CD4-positive, alpha-beta T cell treated with Interferon gamma for 1 hour (primary cell): ENCODE measurements around the gene GRIN2A.

ENCODE experiments used
- DNase-seq: peaks from one replicate; pipeline ENCODE4 v3.0.0-alpha.2; 2020

GRIN2A gene

DNA sequence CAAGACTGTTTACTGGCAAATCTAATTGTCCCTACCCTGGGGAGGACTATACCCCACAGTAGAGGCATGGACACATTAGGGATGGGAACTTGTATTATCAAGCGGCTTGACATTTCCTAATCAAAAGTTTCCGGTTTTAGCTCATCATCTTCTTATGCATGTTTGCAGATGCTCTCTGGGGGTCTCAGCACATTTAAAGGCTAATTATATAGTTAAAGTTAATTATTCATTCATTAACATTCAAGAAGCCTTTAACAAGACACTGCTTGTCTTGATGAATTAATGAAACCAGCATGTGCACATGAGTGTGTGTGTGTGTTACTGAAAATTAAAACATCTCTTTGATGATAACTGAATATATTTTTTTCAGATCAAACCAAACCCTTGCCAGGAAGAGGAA lies 377.1 kb downstream of the GRIN2A start:
- DNase-seq: no peak

DNA sequence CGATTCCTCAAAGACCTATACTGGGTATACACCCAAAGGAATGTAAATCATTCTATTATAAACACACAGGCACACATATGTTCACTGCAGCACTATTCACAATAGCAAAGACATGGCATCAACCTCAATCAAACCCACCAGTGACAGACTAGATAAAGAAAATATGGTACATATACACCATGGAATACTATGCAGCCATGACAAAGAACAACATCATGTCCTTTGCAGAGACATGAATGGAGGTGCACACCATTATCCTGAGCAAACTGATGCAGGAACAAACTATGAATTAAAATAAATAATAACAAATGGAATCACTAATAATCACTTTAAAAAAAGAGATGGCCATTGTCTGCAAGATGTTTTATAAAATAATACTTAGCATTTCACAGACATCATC lies 380.1 kb downstream of the GRIN2A start:
- no peak for DNase-seq

GRCh38 chr16:9801651-9802050 lies 380.6 kb downstream of the GRIN2A start:
- no peak for DNase-seq

- no peak for DNase-seq
These were observed 382.0 kb downstream of the GRIN2A start for GRCh38 chr16:9800186-9800738.

DNA sequence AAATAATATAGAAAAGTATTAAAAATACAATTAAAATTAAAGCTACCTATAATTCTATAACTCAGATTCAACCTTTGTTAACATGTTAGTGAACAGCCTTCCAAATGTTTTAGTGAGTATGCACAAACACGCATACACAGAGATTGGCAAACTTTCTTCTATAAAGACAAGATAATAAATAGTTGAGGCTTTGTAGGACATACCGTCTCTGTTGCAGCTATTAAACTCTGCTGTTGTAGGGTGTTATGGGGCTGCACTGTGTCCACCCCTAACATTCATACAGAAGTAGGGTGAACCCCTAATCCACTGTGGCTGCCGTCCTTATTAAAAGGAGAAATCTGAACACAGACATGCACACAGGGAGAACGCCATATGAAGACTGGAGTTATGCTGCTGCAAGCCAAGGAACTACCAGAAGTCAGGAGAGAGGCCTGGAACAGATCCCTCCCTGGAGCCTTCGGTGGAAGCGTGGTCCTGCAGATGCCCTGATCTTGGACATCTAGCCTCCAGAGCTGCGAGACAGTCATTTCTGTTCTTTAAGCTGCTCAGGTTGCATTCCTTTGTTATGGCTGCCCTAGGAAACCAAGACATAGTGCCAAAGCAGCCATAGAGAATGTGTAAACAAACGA lies 383.2 kb downstream of the GRIN2A start:
- DNase-seq: no peak

DNA sequence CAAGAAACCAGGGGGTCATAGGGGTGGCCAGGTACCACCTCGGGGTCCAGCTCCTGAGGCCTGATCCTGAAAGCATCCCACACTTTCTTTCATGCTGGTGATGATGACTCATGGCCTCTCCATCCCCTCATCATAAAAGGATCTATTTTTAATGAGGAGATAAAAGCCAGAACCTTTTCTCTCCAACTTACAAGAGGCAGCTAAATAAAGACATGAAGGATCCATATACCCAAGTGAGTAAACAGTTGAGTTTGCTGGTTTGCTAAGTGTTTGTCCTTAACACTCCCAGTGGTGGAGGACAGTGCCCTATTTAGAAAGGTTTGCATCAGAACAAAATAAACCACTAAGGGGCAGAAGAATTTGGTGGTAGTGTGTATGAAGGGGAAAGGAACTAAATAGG lies 383.8 kb downstream of the GRIN2A start:
- DNase-seq: no peak

DNA sequence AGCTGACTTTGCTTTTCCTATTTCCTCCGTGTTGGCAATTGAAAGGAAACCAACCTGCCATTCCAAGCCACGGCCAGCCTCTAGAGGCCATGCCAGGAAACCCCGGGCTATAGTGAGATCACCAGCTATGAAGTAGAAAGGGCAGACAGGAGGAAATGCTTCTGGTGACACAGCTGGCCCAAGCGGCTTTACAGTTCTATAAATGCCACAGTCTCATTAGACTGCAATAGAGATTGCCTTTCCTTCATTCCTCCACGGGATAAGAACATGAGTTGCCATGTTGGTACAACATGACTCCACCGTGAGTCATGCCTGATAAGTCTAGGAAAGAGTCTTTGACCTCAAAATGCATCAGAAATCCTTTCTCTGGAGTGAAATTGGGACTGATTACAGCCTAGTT lies 384.9 kb downstream of the GRIN2A start:
- no peak for DNase-seq

DNA sequence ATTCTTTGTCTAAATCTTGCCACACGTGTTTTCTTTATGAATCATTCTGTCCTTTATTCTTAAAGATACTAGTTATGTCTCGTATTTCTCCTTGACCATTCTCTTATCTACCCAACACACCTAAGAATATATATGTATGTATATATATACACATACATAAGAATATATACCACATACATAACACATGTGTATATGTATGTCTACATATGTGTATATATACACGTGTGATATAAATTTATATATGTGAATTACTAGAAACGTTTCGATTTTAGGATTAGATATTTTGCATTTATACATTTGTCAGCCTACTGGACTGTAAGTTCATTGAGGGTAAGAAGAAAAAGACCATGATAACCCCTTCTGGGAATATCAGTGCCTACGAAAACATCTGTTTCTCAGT lies 388.6 kb downstream of the GRIN2A start:
- no peak for DNase-seq

DNA sequence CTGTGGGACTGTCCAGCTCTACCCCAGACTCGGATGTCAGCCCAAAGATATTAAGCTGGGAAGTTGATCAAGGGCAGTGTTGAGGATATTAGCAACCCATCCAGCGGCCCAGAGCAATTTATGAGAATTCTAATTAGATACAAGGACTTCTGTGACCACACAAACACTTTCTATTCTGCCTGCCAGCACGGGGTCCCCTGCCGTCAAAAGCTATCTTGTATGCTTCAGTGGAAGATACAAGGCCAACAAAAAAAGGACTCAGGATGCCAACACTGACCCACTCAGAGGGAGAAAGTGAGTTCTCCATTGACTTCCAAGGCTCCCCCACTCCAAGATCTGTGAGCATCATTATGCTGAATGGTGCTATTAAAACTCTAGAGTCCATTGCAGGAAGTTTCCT lies 390.7 kb downstream of the GRIN2A start:
- no peak for DNase-seq

DNA sequence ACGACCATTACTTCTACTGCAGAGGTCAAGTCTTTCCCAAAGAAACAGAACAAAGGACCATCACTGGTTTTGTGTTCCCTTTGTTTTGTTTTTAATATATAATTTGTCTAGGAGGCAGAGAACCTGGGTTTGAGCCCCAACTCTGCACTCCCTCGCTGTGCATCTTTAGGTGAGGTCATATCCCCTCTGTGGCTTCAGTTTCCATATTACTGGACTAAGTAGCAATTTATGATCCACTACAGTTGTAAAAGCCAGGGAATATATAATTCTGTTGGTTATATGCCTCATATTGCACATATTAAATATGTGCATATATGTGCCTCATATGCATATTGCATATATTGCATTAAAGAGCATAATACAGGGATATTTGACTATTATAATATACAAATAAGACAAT lies 392.0 kb downstream of the GRIN2A start:
- no peak for DNase-seq

DNA sequence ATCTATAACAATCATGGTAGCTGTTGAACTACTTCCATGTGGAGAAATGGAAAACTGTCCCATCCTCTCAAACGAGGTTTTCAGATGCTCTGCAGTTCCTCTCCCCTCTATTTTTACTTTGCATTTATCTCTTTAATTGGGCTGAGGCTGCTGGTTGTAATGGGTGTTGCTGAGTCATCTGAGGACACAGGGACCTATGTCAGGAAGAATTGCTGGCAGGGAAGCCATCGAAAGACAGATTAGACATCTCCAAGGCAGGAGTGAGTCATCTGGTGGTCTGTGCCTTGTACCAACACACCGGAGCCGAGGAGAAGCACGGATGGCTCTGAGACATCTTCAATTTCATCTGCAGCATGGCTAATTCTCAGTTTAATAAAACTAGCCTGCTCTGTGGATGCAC lies 394.5 kb downstream of the GRIN2A start:
- no peak for DNase-seq

DNA sequence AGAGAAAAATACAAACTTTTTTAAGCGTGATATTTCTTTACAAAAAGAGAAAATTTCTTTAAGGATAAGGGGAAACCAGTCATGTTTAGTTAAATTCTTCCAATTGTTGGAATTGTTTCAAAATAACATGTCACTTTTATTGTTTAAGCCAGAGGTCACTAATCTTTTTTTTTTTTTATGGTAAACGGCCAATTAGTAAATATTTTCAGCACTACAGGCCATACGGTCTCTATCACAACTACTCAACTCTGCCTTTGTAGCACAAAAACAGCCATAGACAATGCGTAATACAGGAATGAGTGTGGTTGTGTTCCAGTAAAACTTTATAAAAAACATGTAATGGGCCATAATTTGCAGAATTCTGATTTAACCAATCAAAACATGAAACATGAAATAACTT lies 401.4 kb downstream of the GRIN2A start:
- no peak for DNase-seq

GRCh38 chr16:9778849-9779248 lies 403.4 kb downstream of the GRIN2A start:
- DNase-seq: no peak

DNA sequence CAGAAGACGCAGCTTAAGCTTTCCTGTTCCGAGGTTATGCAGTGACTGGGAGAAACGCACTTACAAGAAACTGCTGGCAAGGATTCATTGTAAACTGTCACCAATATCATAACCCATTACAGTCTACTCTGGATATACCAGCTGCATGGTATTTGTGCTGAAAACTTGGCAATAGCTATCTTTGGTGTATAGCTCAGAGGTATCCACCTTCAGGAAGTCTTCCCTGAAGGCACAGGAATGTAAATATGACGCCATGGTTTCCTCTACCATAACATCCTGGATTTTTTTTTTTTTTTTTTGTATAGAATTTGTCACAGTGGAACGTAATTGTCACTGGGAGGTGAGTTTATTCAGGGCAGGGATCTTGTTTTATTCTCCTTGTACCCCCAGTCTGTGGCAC lies 406.2 kb downstream of the GRIN2A start:
- DNase-seq: no peak

DNA sequence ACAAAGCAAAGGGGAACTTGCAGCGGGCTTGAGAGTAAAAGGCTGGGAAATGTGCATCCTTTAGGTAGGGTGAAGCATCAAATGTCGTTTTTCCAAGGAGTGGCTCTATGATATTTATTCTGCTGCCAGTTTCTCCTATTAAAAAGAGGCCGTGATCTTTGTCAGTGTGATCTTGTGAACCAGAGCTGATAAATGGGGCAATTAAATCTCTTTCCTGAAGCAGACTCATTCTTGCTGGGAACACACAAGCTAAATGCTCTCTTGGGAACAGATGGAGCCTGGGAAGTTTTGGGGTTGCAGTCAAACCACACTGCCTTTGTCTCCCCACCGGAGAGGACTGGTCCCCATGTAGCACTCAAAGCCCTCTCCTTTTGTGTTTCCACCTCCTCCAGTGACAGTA lies 408.9 kb downstream of the GRIN2A start:
- DNase-seq: no peak

DNA sequence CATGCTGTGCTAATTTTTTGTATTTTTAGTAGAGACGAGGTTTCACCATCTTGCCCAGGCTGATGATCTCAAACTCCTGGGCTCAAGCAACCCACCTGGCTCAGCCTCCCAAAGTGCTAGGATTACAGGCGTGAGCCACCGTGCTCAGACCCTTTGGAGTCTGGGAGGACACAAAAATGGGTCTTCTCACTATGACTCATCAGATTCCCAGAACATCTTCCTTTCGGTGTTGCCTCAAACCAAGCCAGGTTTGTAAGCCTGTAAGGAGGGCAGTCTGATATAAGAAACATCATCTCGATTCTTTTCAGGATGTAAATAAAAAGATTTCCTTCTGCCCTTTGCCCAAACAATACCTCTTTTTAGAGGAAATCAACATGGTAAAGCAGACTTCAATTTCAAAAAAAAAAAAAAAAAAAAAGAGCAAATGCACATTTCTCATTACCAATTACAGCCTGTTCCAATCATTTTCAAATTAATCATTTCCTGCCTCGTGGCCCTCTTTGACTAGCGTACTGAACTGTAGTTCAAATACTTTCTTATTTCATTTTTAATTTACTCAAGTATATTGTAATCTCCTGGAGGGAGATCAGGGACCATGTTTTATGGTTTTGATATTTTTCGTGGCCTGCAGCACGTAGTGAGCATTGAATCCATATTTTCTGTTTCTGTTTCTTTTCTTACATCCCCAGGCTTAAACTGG lies 409.6 kb downstream of the GRIN2A start:
- DNase-seq: no peak

DNA sequence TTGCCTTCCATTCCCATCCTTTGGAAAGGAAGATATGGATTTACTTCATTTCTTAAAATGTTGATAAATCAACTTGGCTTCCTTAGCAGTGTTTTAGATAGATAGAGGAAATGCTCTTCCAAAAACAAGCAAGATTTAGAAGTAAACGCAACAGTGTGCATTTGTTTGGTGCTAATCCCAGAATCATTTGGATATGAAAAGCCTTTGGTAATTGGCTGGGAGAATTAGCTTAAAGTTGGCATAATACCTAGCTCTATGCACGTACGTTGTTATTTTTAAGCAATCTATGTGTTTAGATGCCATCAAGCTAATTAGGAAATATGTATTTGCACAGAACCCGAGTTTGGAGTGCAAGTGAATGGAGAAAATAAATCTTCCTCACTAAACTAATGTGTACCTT lies 415.3 kb downstream of the GRIN2A start:
- DNase-seq: no peak

GRCh38 chr16:9763505-9763904 lies 418.7 kb downstream of the GRIN2A start:
- no peak for DNase-seq

- DNase-seq: no peak
These were observed 420.4 kb downstream of the GRIN2A start for GRCh38 chr16:9761870-9762269.

DNA sequence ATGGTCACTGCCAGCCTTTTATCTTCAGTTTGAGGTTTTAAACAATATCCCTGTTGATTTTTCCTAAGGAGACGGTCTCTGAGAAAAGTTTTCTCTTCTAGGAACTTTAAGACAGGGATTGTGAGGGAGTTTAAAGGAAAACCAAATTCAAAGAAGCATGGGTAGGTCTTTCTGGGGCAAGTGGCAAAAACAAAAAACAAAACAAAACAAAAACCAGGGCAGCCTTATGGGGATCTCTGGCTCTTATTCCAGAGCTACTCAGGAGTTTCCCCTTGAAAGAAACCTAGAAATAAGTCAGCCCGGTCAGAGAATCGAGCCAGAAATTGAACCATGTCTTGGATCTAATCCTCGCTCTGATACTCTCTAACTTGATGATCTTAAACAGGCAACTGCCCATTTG lies 424.5 kb downstream of the GRIN2A start:
- no peak for DNase-seq

DNA sequence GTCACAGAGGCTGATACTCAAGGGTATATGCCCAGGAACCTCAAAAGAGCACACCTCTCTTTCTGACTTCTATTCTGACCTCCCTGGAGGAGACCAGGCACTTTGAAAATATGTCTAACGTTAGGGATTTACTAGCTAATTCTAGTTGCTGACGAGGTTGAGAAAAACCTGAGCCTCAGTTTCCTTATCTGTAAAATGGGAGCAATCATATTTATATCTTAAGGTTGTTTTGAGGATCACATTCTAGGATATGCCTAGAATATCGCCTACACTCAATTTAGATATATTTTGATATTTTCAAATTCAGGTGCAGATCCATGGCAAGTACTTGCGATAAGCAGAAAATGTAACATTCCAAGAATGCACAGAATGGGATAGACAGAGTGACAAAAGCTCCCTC lies 425.8 kb downstream of the GRIN2A start:
- no peak for DNase-seq

DNA sequence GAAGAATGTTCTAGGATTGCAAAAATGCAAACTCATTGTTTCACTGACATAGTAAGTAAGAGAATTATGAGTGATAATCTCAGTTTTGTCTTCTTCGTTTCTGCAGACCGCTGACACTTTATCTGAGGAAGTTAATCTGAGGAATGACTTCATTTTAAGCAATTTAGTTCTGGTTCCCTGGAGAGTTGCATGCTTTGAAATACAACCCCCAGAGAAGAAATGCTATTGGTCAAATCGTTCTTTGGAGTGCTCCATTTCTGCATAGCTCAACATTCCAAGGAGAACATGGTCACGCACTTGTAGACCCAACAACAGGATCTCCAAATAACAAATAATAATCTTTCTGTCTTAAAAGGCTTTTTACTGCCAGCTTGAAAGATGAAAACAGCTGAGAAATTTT lies 427.1 kb downstream of the GRIN2A start:
- DNase-seq: no peak

- DNase-seq: no peak
These were observed 440.5 kb downstream of the GRIN2A start for GRCh38 chr16:9741776-9742175.

DNA sequence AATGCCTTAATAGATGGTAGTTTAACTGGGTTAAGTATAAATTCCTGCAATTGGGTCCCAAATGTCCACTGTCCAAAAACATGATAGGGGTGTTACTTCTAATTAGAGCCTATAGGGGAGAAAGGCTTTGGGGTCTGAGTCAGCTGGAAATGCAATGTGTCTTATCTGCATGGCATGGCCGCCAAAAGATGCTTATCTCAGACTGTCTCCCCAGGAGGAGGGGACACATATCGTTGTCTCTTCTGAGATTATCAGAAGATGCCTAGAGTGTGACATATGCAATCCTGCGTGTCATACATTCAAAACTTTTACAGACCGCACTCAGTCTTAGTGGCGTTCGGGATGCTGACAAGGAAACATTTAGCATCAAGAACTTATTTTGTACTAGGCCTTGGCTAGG lies 442.9 kb downstream of the GRIN2A start:
- no peak for DNase-seq

DNA sequence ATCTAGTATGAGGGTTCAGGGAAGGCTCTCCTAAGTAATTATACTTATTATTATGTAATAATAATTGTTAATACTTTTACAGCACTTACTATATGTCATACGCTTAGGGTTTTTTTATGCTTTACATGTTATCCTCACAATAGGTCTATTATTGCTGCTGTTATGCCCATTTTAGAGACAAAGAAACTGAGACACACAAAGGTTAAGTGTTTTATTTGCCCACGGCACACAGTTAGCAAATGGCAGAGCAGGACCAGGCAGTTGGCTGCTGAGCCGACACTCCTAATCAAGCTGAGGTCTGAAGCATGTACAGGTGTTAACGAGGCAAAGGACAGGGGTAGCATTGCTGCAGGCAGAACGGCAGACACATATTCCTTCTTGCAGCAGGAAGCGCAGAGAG lies 443.5 kb downstream of the GRIN2A start:
- DNase-seq: no peak
